CD4-positive, alpha-beta memory T cell (primary cell): ENCODE measurements around the gene GRAMD2A. TPM values are rescaled to one million over a fixed set of nuclear protein-coding genes. Genes with fewer than 3 reads are reported as not detected.

Source experiments
- CTCF ChIA-PET: fragments of 350-600 bp; sonication (Branson Sonifier 250); formaldehyde crosslinking; loops from one replicate; lab custom pipeline; 2021; ENCODE audit warnings: inconsistent platforms; ENCODE audit not compliant: partially characterized antibody; lab: Charles Lee
- POLR2A ChIA-PET: fragments of 350-600 bp; sonication (Branson Sonifier 250); formaldehyde crosslinking; loops from one replicate; lab custom pipeline; 2021; ENCODE audit not compliant: partially characterized antibody; lab: Charles Lee
- DNase-seq, 5 donors: peaks; one replicate each; pipeline versions ENCODE4 v3.0.0 to v3.0.0-alpha.2; 2020 to 2022; ENCODE audit warnings: mixed read lengths in 1 of 5
- H3K27ac ChIP-seq: one replicate; pipeline ENCODE4 v1.7.0; 2013; ENCODE audit warnings: low read depth, low read length
- H3K27me3 ChIP-seq: 2 replicates; pipeline ENCODE4 v1.7.0; 2013; ENCODE audit warnings: mild to moderate bottlenecking, low read length, moderate library complexity; ENCODE audit not compliant: insufficient read depth
- H3K36me3 ChIP-seq: 2 replicates; pipeline ENCODE4 v1.7.0; 2013; ENCODE audit warnings: mild to moderate bottlenecking, low read length, moderate library complexity; ENCODE audit not compliant: insufficient read depth
- H3K4me1 ChIP-seq: 2 replicates; pipeline ENCODE4 v1.7.0; 2013; ENCODE audit warnings: mild to moderate bottlenecking, low read length, moderate library complexity; ENCODE audit not compliant: insufficient read depth
- H3K4me3 ChIP-seq, 2 donors: one replicate each; pipeline ENCODE4 v1.7.0; 2013; ENCODE audit warnings: low read length in 2 of 2, mild to moderate bottlenecking in 1 of 2
- H3K9me3 ChIP-seq, 2 donors: one replicate each; pipeline ENCODE4 v1.7.0; 2013; ENCODE audit warnings: low read length in 2 of 2, control low read depth in 1 of 2; ENCODE audit not compliant: control insufficient read depth in 1 of 2
- H3K27ac Mint-ChIP-seq, 7 donors: one replicate each; pipeline ENCODE4 v1.8.0; 2020 to 2021; ENCODE audit warnings: mixed read lengths in 7 of 7, mild to moderate bottlenecking in 6 of 7, inconsistent platforms in 3 of 7, moderate library complexity in 3 of 7
- H3K27me3 Mint-ChIP-seq, 2 donors: one replicate each; pipeline ENCODE4 v1.8.0; 2020 to 2021; ENCODE audit warnings: mixed read lengths in 2 of 2
- H3K36me3 Mint-ChIP-seq, 2 donors: one replicate each; pipeline ENCODE4 v1.8.0; 2020 to 2021; ENCODE audit warnings: mixed read lengths in 2 of 2, inconsistent platforms in 1 of 2, mild to moderate bottlenecking in 1 of 2
- H3K4me1 Mint-ChIP-seq, 4 donors: one replicate each; pipeline ENCODE4 v1.8.0; 2020 to 2021; ENCODE audit warnings: mixed read lengths in 4 of 4, mild to moderate bottlenecking in 1 of 4
- H3K4me3 Mint-ChIP-seq, 8 donors: one replicate each; pipeline ENCODE4 v1.8.0; 2020 to 2021; ENCODE audit warnings: mixed read lengths in 8 of 8, mild to moderate bottlenecking in 7 of 8, moderate library complexity in 6 of 8, inconsistent platforms in 3 of 8
- H3K9me3 Mint-ChIP-seq, 8 donors: one replicate each; pipeline ENCODE4 v1.8.0; 2020 to 2021; ENCODE audit warnings: mixed read lengths in 8 of 8, mild to moderate bottlenecking in 5 of 8, inconsistent platforms in 3 of 8, moderate library complexity in 1 of 8
- intact Hi-C: fragments of 100-400 bp; cut with micrococcal nuclease; formaldehyde crosslinking; loops from one replicate; pipeline ENCODE4 v1.15.1; 2023
- polyA plus RNA-seq, 2 donors: library from polyadenylated mRNA; unstranded; fragments of 300-500 nt; fragmentation: Illumina TruSeq; gene quantifications; one replicate each; pipeline ENCODE4 v1.2.3, GENCODE V29; 2021
- total RNA-seq, 2 experiments: library from RNA; stranded (reverse); gene quantifications; one replicate each; pipeline ENCODE4 v1.2.3, GENCODE V29; 2021

GRAMD2A gene
- total and polyA plus RNA-seq, 4 experiments from 2014 or later: not detected

GRCh38 chr15:72196409-72197040, 1.1 kb downstream of the GRAMD2A start:
- Mint-ChIP-seq H3K9me3 (peaks cover 0 to 3% (median 0%) of the 10 kb centered on the region in 8 donors), H3K36me3 (peaks cover 30 to 32% of the 10 kb centered on the region in 2 donors), H3K27me3 (peaks cover 2 to 3% of the 10 kb centered on the region in 2 donors), H3K4me3 (peak overlapping the region in 4 of 8 donors; percentile 8 to 52 (median 36)), H3K27ac (peak overlapping the region in 1 of 7 donors; percentile 8), H3K4me1 (peaks cover 0 to 13% (median 7%) of the 10 kb centered on the region in 4 donors)
- POLR2A ChIA-PET: interaction anchor here (2.5 kb wide), 1 partner anchor 34 kb away, joined by 18 read pairs; the partner anchor contains the start of gene PKM
- no peaks in the 10 kb centered on the region for H3K9me3 ChIP-seq
- no peak for DNase-seq
- H3K36me3 ChIP-seq: peaks cover 29% of the 10 kb centered on the region
- CTCF ChIA-PET: no interaction called here
- H3K27me3 ChIP-seq: no peaks in the 10 kb centered on the region
- no peak overlapping the region for H3K27ac ChIP-seq
- H3K4me3 ChIP-seq: no peak overlapping the region
- peaks cover 4% of the 10 kb centered on the region for H3K4me1 ChIP-seq
- intact Hi-C loops: loop anchor here (5.0 to 10.0 kb wide), 2 partner anchors 76 to 478 kb away; partner anchors contain the start of gene PARP6

GRCh38 chr15:72195101-72195511, 2.5 kb downstream of the GRAMD2A start:
- peaks cover 0 to 13% (median 5%) of the 10 kb centered on the region in 4 donors for H3K4me1 Mint-ChIP-seq
- no peaks in the 10 kb centered on the region for H3K9me3 ChIP-seq
- no peak overlapping the region for H3K4me3 ChIP-seq
- H3K27me3 ChIP-seq: no peaks in the 10 kb centered on the region
- H3K36me3 ChIP-seq: peaks cover 14% of the 10 kb centered on the region
- CTCF ChIA-PET: interaction anchor here (1.2 kb wide), 1 partner anchor 78 kb away, joined by 3 read pairs; no protein-coding TSS in a partner anchor
- H3K27ac ChIP-seq: no peak overlapping the region
- no peak overlapping the region for H3K27ac Mint-ChIP-seq
- DNase-seq: no peak
- no peak overlapping the region for H3K4me3 Mint-ChIP-seq
- H3K9me3 Mint-ChIP-seq: peaks cover 0 to 3% (median 0%) of the 10 kb centered on the region in 8 donors
- POLR2A ChIA-PET: no interaction called here
- intact Hi-C loops: loop anchor here (5.0 to 10.0 kb wide), 2 partner anchors 77 to 480 kb away; partner anchors contain the start of gene PARP6
- peaks cover 17 to 20% of the 10 kb centered on the region in 2 donors for H3K36me3 Mint-ChIP-seq
- peaks cover 2 to 9% of the 10 kb centered on the region in 2 donors for H3K27me3 Mint-ChIP-seq
- H3K4me1 ChIP-seq: peaks cover 4% of the 10 kb centered on the region

- DNase-seq: no peak
- Mint-ChIP-seq H3K9me3 (peaks cover 0 to 3% (median 0%) of the 10 kb centered on the region in 8 donors), H3K36me3 (peaks cover 5 to 10% of the 10 kb centered on the region in 2 donors), H3K27ac (no peak overlapping the region), H3K27me3 (peaks cover 2 to 9% of the 10 kb centered on the region in 2 donors), H3K4me1 (peaks cover 0 to 13% (median 3%) of the 10 kb centered on the region in 4 donors), H3K4me3 (no peak overlapping the region)
- H3K4me3 ChIP-seq: no peak overlapping the region
- no peak overlapping the region for H3K27ac ChIP-seq
- ChIA-PET CTCF (no interaction called here), POLR2A (interaction anchor here (0.7 kb wide), 1 partner anchor 349 kb away, joined by 4 read pairs; no protein-coding TSS in a partner anchor)
- peaks cover 4% of the 10 kb centered on the region for H3K4me1 ChIP-seq
- no peaks in the 10 kb centered on the region for H3K9me3 ChIP-seq
- intact Hi-C loops: loop anchor here (10.0 kb wide), 1 partner anchor 481 kb away; no protein-coding TSS in a partner anchor
- peaks cover 2% of the 10 kb centered on the region for H3K36me3 ChIP-seq
- H3K27me3 ChIP-seq: no peaks in the 10 kb centered on the region
Observed at GRCh38 chr15:72193836-72194396, 3.7 kb downstream of the GRAMD2A start.

- Mint-ChIP-seq H3K27ac (no peak overlapping the region), H3K4me1 (peaks cover 0 to 4% (median 1%) of the 10 kb centered on the region in 4 donors), H3K36me3 (no peaks in the 10 kb centered on the region), H3K4me3 (no peak overlapping the region), H3K27me3 (peaks cover 3 to 9% of the 10 kb centered on the region in 2 donors), H3K9me3 (no peaks in the 10 kb centered on the region)
- Histone ChIP-seq H3K27me3 (no peaks in the 10 kb centered on the region), H3K4me1 (no peaks in the 10 kb centered on the region), H3K36me3 (no peaks in the 10 kb centered on the region), H3K4me3 (no peak overlapping the region), H3K27ac (no peak overlapping the region), H3K9me3 (no peaks in the 10 kb centered on the region)
- ChIA-PET POLR2A (no interaction called here), CTCF (no interaction called here)
- no peak for DNase-seq
- intact Hi-C loops: loop anchor here (10.0 kb wide), 1 partner anchor 482 kb away; no protein-coding TSS in a partner anchor
Observed at GRCh38 chr15:72192416-72192815, 5.2 kb downstream of the GRAMD2A start.

- no peak for DNase-seq
- Histone ChIP-seq H3K4me3 (no peak overlapping the region), H3K36me3 (no peaks in the 10 kb centered on the region), H3K27ac (no peak overlapping the region), H3K27me3 (peaks cover 5% of the 10 kb centered on the region), H3K4me1 (no peaks in the 10 kb centered on the region), H3K9me3 (no peaks in the 10 kb centered on the region)
- no peaks in the 10 kb centered on the region for H3K4me1 Mint-ChIP-seq
- peaks cover 8 to 14% of the 10 kb centered on the region in 2 donors for H3K27me3 Mint-ChIP-seq
- CTCF ChIA-PET: no interaction called here
- no peaks in the 10 kb centered on the region for H3K36me3 Mint-ChIP-seq
- H3K9me3 Mint-ChIP-seq: no peaks in the 10 kb centered on the region
- H3K4me3 Mint-ChIP-seq: no peak overlapping the region
- intact Hi-C loops: no loop called here
- H3K27ac Mint-ChIP-seq: no peak overlapping the region
- POLR2A ChIA-PET: no interaction called here
Observed at GRCh38 chr15:72189250-72189902, 8.2 kb downstream of the GRAMD2A start.

GRCh38 chr15:72184165-72184811, 13.3 kb downstream of the GRAMD2A start:
- H3K27me3 Mint-ChIP-seq: peaks cover 21 to 28% of the 10 kb centered on the region in 2 donors
- H3K4me1 ChIP-seq: no peaks in the 10 kb centered on the region

More at GRCh38 chr15:72184165-72184811, 13.3 kb downstream of the GRAMD2A start:
- no peak overlapping the region for H3K4me3 ChIP-seq
- no peak overlapping the region for H3K27ac Mint-ChIP-seq
- H3K4me3 Mint-ChIP-seq: no peak overlapping the region
- H3K36me3 ChIP-seq: no peaks in the 10 kb centered on the region
- no peaks in the 10 kb centered on the region for H3K36me3 Mint-ChIP-seq
- H3K9me3 ChIP-seq: no peaks in the 10 kb centered on the region
- peaks cover 11% of the 10 kb centered on the region for H3K27me3 ChIP-seq
- CTCF ChIA-PET: no interaction called here
- no peak overlapping the region for H3K27ac ChIP-seq
- H3K9me3 Mint-ChIP-seq: no peaks in the 10 kb centered on the region
- DNase-seq: no peak
- peaks cover 0 to 4% (median 0%) of the 10 kb centered on the region in 4 donors for H3K4me1 Mint-ChIP-seq
- intact Hi-C loops: no loop called here
- POLR2A ChIA-PET: interaction anchor here (0.6 kb wide), 1 partner anchor 11 kb away, joined by 3 read pairs; no protein-coding TSS in a partner anchor
